Activated CD4-positive, alpha-beta T cell treated with anti-CD3 and anti-CD28 coated beads, Interleukin-2, amount 50 U/mL, for 4 hours (primary cell): ENCODE results near the gene SIVA1.

ENCODE experiments used
- DNase-seq, 2 experiments: peaks; one replicate each; pipeline ENCODE4 v3.0.0-alpha.2; 2020

Gene SIVA1

GRCh38 chr14:104751539-104752422 lies 1.2 kb upstream of the SIVA1 start:
- DNase-seq: no peak

GRCh38 chr14:104752423-104752734 lies 568 bp upstream of the SIVA1 start:
- DNase-seq: no peak

GRCh38 chr14:104753528-104754212 lies 723 bp downstream of the SIVA1 start:
- no peak for DNase-seq

- DNase-seq: no peak
Measured at GRCh38 chr14:104754213-104754851, 1.4 kb downstream of the SIVA1 start.

GRCh38 chr14:104755621-104756020 lies 2.7 kb downstream of the SIVA1 start:
- no peak for DNase-seq

GRCh38 chr14:104756477-104757237 lies 3.7 kb downstream of the SIVA1 start:
- DNase-seq: no peak

GRCh38 chr14:104757238-104757585 lies 4.3 kb downstream of the SIVA1 start:
- no peak for DNase-seq

- no peak for DNase-seq
Measured at GRCh38 chr14:104757681-104758392, 4.9 kb downstream of the SIVA1 start.

GRCh38 chr14:104758981-104759969 lies 6.3 kb downstream of the SIVA1 start:
- no peak for DNase-seq

GRCh38 chr14:104765517-104765916 lies 12.6 kb downstream of the SIVA1 start:
- no peak for DNase-seq

- no peak for DNase-seq
Measured at GRCh38 chr14:104766256-104766862, 13.4 kb downstream of the SIVA1 start.

- DNase-seq: no peak
Measured at GRCh38 chr14:104766863-104767633, 14.1 kb downstream of the SIVA1 start.

- DNase-seq: no peak
Measured at GRCh38 chr14:104767634-104767918, 14.6 kb downstream of the SIVA1 start.

- peak; percentile 89 to 94 for DNase-seq
Measured at GRCh38 chr14:104768437-104769323, 15.7 kb downstream of the SIVA1 start.

GRCh38 chr14:104769324-104770071 lies 16.6 kb downstream of the SIVA1 start:
- DNase-seq: no peak

GRCh38 chr14:104770072-104770579 lies 17.2 kb downstream of the SIVA1 start:
- no peak for DNase-seq

- DNase-seq: no peak
Measured at GRCh38 chr14:104770851-104771272, 17.9 kb downstream of the SIVA1 start.

- no peak for DNase-seq
Measured at GRCh38 chr14:104771374-104771773, 18.4 kb downstream of the SIVA1 start.
